GM12891 (cell line): Measurements from ENCODE around the gene SDHB.

Source experiments
- POLR2A ChIP-seq: IDR thresholded peaks from 2 replicates; pipeline ENCODE4 v1.6.1; 2011; ENCODE audit warnings: low read depth, low read length, control low read depth
- POLR2AphosphoS5 ChIP-seq: IDR thresholded peaks from 2 replicates; pipeline ENCODE4 v1.6.1; 2011; ENCODE audit warnings: low read depth, low read length, control low read depth
- SPI1 ChIP-seq: IDR thresholded peaks from 2 replicates; pipeline ENCODE4 v1.6.1; 2011; ENCODE audit warnings: low read depth, low read length, control low read depth
- TAF1 ChIP-seq: IDR thresholded peaks from 2 replicates; pipeline ENCODE4 v1.6.1; 2011; ENCODE audit warnings: low read depth, low read length, control low read depth

DNA sequence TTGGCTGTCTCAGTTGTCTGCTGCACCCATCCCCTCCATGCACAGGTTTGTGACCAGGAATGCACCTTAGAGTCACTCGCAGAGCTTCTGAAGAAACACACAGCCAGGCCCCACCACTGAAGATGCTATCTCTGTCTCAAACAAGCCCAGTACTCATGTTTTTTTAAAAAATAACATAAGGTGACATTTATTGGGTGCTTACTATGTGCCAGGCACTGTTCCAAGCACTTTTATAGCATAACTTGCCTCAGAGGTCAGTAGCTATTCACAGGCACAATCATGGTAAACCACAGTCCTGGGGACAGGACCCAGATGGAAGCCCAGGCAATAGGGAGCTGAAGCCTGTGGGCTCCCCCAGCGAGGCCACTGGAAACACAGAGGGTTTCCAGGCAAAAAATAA is 33.3 kb downstream of the SDHB start:
- TF ChIP-seq TAF1 (no peak), POLR2A (no peak), POLR2AphosphoS5 (no peak), SPI1 (no peak)
